GM23248 (cell line): ENCODE results near the gene ABCD1.

Experiments used
- EZH2 ChIP-seq: fragments of 200-600 bp; sonication (generic); IDR thresholded peaks from 2 replicates; pipeline ENCODE4 v1.6.1; 2018; ENCODE audit warnings: antibody characterized with exemption, mild to moderate bottlenecking; ENCODE audit not compliant: insufficient read depth, poor library complexity, severe bottlenecking
- EZH2phosphoT487 ChIP-seq: fragments of 200-600 bp; sonication (generic); IDR thresholded peaks from 2 replicates; pipeline ENCODE4 v1.6.1; 2018; ENCODE audit warnings: antibody characterized with exemption, moderate library complexity, mild to moderate bottlenecking, low read depth; ENCODE audit not compliant: insufficient read depth

DNA sequence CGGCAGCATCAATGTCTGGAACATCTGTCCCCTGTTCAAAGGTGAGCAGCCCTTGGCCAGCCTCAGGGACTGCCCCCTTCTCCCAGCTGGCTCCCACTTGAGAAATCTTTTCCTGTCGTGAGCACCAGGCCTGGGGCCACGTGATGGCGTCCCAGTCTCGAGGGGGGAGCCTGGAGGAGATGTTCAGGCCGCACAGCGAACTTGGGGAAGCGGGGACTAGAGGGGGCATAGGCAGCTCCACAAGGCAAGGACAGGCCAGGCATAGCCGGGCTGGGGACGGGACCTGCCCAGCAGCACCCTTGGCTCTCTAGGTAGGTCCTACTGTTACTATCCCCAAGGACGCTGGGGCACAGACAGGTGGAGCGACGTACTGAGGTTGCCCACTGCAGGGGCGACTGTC lies 34.2 kb upstream of the ABCD1 start:
- no peak for TF ChIP-seq EZH2
- TF ChIP-seq EZH2phosphoT487: no peak
